ENCODE data around the gene INTS15.

GRCh38 chr7:6589829-6590644 is at the start of gene INTS15:
- TF ChIP-seq EP300 (IDR thresholded peaks at IDR 0.05; ENCODE audit: borderline replicate concordance), result no peak
- no peak for TF ChIP-seq REST (IDR thresholded peaks at IDR 0.05; ENCODE audit: low read depth)
- peak; percentile 49 for TF ChIP-seq MAX (IDR thresholded peaks at IDR 0.05)
- TF ChIP-seq TAF1 (IDR thresholded peaks at IDR 0.05; ENCODE audit: low read depth), result peak; percentile 48; the same call in 1 of the 2 replicates
- no peak for TF ChIP-seq ZBTB7A (IDR thresholded peaks at IDR 0.05; ENCODE audit: low read depth)
- TF ChIP-seq TCF12 (IDR thresholded peaks at IDR 0.05; ENCODE audit: low read depth), result no peak
- no peak for TF ChIP-seq FOXM1 (IDR thresholded peaks at IDR 0.05; ENCODE audit: borderline replicate concordance, low read depth)
- no peak for TF ChIP-seq CREB1 (IDR thresholded peaks at IDR 0.05; ENCODE audit: low read depth)
- no peak for TF ChIP-seq EGR1 (IDR thresholded peaks at IDR 0.05)
- peak; percentile 32; the same call in 1 of the 2 replicates for TF ChIP-seq RAD21 (IDR thresholded peaks at IDR 0.05; ENCODE audit: low read depth)
- TF ChIP-seq, protein P1, sequence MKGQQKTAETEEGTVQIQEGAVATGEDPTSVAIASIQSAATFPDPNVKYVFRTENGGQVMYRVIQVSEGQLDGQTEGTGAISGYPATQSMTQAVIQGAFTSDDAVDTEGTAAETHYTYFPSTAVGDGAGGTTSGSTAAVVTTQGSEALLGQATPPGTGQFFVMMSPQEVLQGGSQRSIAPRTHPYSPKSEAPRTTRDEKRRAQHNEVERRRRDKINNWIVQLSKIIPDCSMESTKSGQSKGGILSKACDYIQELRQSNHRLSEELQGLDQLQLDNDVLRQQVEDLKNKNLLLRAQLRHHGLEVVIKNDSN (IDR thresholded peaks at IDR 0.05), result no peak
- no peak for TF ChIP-seq CEBPB (IDR thresholded peaks at IDR 0.05)
- 0 out of 2 replicates have a peak, but pooled peaks have one; percentile 35 for TF ChIP-seq YY1 (IDR thresholded peaks at IDR 0.05; ENCODE audit: low read depth)
- TF ChIP-seq TEAD4 (IDR thresholded peaks at IDR 0.05), result no peak
